Mucosa of rectum (tissue), 2 donors: ENCODE data around the gene MALSU1.
"Not testable (repeated sequence)": the region's sequence is repeated elsewhere in the genome, so short reads cannot be mapped to it uniquely, and the experiment has no call there.

Experiments
- H3K27ac ChIP-seq, 2 donors: one replicate each; pipeline ENCODE4 v1.7.0; 2013; ENCODE audit warnings: inconsistent platforms in 2 of 2, low read depth in 2 of 2, low read length in 2 of 2
- H3K27me3 ChIP-seq, 2 donors: one replicate each; pipeline ENCODE4 v1.7.0; 2013; ENCODE audit warnings: low read length in 2 of 2; ENCODE audit not compliant: control insufficient read depth in 2 of 2, insufficient read depth in 2 of 2
- H3K36me3 ChIP-seq, 2 donors: one replicate each; pipeline ENCODE4 v1.7.0; 2013; ENCODE audit warnings: low read length in 2 of 2; ENCODE audit not compliant: control insufficient read depth in 2 of 2, insufficient read depth in 2 of 2
- H3K4me1 ChIP-seq, 2 donors: one replicate each; pipeline ENCODE4 v1.7.0; 2013; ENCODE audit warnings: low read length in 2 of 2, mild to moderate bottlenecking in 1 of 2; ENCODE audit not compliant: control insufficient read depth in 2 of 2, insufficient read depth in 2 of 2
- H3K4me3 ChIP-seq, 2 donors: one replicate each; pipeline ENCODE4 v1.7.0; 2013; ENCODE audit warnings: low read length in 2 of 2
- H3K9ac ChIP-seq, 2 donors: one replicate each; pipeline ENCODE4 v1.7.0; 2013; ENCODE audit warnings: low read length in 2 of 2, low read depth in 1 of 2, mild to moderate bottlenecking in 1 of 2
- H3K9me3 ChIP-seq, 2 donors: one replicate each; pipeline ENCODE4 v1.7.0; 2013; ENCODE audit warnings: low read length in 2 of 2; ENCODE audit not compliant: control insufficient read depth in 2 of 2
- donor health status: healthy.
- donor health status: Normal muscosa, but diverticular disease.

Gene MALSU1

DNA sequence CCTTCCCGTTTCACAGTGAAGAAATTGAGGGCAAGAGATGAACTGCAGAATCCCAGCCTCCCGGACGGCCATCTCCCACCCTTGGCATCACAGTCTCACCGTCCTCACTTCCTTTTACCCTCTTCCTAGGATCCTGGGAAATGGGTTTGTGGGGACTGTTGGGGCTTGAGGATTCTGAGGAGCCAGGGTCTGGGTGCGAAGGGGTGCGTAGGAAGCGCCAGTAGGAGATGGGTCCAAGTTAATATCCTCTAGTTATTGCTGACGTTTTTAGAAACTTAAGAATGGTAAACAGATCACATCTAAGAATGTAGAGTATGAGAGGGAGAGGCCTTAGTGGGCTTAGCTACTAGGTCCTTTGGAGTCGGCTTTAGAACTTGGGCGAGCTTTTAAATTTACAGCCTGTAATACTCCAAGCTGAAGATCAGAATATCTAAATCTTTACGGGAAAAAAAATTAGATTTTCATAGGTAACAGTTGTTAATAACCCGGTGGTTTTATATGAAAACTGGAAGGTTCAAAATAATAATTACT, 696 bp downstream of the MALSU1 start:
- Histone ChIP-seq H3K9ac (peak overlapping the region; percentile 82 to 89), H3K27ac (peak overlapping the region; percentile 61 to 75), H3K4me3 (peak overlapping the region; percentile 88 to 89), H3K36me3 (peaks cover 0 to 5% of the 10 kb centered on the region in 2 donors), H3K27me3 (no peaks in the 10 kb centered on the region), H3K9me3 (no peaks in the 10 kb centered on the region), H3K4me1 (peaks cover 12 to 17% of the 10 kb centered on the region in 2 donors)

DNA sequence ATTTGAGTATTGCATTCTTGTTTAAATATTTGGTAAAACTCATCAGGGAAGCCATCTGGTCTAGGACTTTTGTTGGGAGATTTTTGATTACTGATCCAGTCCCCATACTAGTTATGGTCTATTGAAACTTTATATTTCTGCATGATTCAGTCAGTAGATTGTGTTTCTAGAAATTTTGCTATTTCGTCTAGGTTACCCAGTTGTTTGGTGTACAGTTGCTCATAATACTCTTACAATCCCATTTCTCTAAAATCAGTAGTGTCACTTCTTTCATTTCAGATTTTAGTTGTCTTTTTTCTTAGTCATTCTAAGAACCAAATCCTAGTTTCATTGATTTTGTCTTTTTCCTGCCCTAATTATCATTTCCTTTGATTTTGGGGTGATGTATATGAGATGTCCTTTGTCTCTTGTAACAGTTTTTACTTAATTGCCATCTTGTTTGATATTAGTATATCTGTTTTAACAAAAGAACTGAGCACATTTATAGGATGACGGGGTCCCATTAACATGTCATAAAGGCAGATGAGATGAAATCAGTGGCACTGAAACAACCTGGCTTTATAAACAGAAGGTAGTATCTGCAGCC, 7.9 kb downstream of the MALSU1 start:
- Histone ChIP-seq H3K4me1 (no peaks in the 10 kb centered on the region), H3K36me3 (peaks cover 24 to 28% of the 10 kb centered on the region in 2 donors), H3K9me3 (no peaks in the 10 kb centered on the region), H3K4me3 (no peak overlapping the region), H3K27ac (no peak overlapping the region), H3K9ac (no peak overlapping the region), H3K27me3 (no peaks in the 10 kb centered on the region)

DNA sequence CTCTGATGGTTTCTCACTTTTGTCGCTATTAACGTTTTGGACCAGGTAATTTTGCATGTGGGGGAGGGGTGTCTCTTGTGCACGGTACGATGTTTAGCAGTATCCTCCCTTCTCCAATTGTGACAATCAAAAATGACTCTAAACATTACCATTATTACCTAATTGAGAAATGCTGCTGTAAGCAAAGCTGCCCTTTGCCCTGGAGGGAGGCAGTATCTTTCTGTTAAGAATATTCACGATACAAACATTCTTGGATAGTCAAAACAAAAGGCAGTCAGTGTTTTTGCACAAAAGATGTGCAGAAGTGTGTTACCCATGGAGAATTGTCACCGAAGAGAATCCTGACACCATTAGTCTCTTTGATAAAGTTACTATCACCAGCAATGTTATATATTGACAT, 9.6 kb downstream of the MALSU1 start:
- no peaks in the 10 kb centered on the region for H3K4me1 ChIP-seq
- H3K36me3 ChIP-seq, result peaks cover 24 to 25% of the 10 kb centered on the region in 2 donors
- H3K9ac ChIP-seq, result no peak overlapping the region
- no peaks in the 10 kb centered on the region for H3K27me3 ChIP-seq
- no peaks in the 10 kb centered on the region for H3K9me3 ChIP-seq
- no peak overlapping the region for H3K27ac ChIP-seq
- H3K4me3 ChIP-seq, result no peak overlapping the region

DNA sequence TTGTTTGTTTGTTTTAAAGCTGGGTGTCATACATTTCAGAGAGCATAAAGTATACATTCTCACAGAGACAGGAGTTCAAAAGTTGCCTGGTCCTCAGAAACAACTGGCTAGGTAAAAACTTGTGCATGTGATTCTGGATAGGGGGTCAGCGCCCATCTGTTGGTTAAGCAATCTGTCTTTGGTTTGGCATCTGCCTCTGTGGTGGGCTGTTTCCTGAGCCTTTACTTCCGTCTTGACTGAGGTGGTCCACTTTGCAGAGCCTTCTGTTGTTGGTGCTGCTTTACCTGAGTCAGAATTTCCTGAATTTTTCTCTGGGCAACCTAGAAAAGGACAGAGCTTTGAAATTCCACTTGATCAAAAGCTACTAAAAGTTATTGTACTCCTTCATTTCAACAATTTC, 13.0 kb downstream of the MALSU1 start:
- H3K27me3 ChIP-seq, H3K27ac ChIP-seq, H3K4me1 ChIP-seq, H3K4me3 ChIP-seq, H3K9ac ChIP-seq, H3K9me3 ChIP-seq: not testable (repeated sequence)
- peaks cover 24 to 25% of the 10 kb centered on the region in 2 donors for H3K36me3 ChIP-seq

DNA sequence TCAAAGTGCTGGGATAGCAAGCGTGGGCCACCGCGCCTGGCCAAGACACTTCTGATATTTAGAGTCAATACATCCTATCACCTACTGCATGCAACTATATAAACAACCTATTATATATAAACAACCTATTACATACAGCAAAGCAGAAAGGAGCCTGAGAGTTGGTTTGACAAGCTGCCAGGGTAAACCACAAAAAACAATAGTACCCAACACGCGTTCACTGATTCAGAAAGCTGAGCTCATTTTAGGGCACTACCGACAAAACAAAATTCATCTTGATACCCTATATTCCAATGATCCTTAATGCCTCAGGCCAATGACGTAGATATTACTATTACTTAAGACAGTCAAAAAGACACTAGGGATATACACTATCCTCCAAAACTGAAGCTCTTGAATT, 16.2 kb downstream of the MALSU1 start:
- H3K36me3 ChIP-seq, result no peaks in the 10 kb centered on the region
- H3K9ac ChIP-seq, result no peak overlapping the region
- H3K27ac ChIP-seq, result no peak overlapping the region
- H3K4me1 ChIP-seq, result no peaks in the 10 kb centered on the region
- H3K9me3 ChIP-seq, result no peaks in the 10 kb centered on the region
- H3K4me3 ChIP-seq, result no peak overlapping the region
- peaks cover 0 to 3% of the 10 kb centered on the region in 2 donors for H3K27me3 ChIP-seq

DNA sequence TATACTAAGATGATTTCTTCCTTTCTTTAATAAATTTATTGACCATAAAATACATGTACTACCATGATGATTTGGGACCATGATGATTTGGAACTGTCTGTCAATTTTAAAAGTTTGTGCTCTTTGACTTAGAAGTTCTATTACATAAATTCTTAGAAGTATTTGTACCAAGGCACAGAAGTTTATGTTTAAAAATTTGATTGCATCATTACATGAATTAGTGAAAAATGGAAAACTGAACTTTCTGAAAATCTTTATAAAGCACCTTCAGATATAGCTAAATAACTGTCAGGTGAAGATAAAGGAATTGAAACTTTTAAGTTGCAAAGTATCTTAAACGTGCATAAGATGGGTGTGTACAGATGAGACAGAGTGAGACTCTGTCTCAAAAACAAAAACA, 32.0 kb downstream of the MALSU1 start:
- Histone ChIP-seq H3K9ac (no peak overlapping the region), H3K9me3 (no peaks in the 10 kb centered on the region), H3K27ac (no peak overlapping the region), H3K4me3 (no peak overlapping the region), H3K27me3 (peaks cover 0 to 4% of the 10 kb centered on the region in 2 donors), H3K4me1 (peaks cover 0 to 8% of the 10 kb centered on the region in 2 donors), H3K36me3 (no peaks in the 10 kb centered on the region)

DNA sequence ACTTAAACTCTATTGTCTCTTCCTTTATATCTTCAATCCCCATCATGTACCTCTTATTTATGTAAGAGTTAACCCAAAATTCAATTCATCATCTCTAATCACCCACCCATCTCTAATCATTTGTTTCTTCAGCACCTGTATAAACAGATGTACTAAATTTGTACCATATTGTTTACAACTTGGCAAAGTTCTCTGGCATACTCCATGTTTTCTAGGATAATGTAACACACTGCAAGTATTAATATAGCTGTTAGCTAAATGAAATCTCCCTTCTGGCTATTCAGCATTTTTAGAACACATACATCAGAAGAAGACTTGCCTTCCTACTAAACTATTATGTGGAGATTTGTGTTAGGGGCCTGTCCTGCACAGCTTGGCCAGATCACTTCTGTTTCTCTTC, 33.1 kb downstream of the MALSU1 start:
- H3K9me3 ChIP-seq, result no peaks in the 10 kb centered on the region
- no peak overlapping the region for H3K4me3 ChIP-seq
- H3K4me1 ChIP-seq, result peaks cover 0 to 8% of the 10 kb centered on the region in 2 donors
- H3K27ac ChIP-seq, result no peak overlapping the region
- peaks cover 0 to 5% of the 10 kb centered on the region in 2 donors for H3K27me3 ChIP-seq
- H3K36me3 ChIP-seq, result no peaks in the 10 kb centered on the region
- no peak overlapping the region for H3K9ac ChIP-seq

DNA sequence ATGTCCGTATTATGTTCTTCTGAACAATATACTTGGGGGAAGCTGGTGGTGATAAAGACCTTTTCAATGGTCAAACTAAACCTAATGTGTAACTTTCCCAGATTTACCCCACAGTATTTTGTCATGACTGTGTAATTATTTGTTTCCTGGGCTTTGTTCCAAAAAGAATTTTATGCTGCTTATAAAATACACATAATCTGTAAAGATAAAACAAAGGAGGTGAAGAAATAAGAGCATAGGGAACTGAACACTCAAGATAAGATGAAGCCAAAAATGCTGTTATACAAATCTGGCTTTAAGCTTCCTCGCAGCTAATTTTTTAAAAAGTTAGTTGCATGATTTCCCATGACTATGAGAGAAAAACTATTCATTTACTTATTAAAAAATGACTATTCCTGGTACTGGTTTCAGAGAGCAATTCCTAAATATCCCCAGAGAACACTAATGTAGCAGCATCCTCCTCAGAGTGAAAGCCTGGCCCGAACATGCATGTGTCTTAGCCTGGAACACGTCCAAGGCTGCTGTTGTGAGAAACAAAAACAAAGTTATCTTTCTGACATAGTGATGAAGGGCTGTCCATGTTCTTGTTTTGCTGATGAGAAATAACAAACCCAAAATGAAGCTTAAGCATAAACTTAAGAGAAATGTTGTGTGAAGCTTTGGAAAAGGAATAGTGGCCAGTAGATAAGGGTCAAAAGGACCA, 33.9 kb downstream of the MALSU1 start:
- peaks cover 0 to 8% of the 10 kb centered on the region in 2 donors for H3K4me1 ChIP-seq

DNA sequence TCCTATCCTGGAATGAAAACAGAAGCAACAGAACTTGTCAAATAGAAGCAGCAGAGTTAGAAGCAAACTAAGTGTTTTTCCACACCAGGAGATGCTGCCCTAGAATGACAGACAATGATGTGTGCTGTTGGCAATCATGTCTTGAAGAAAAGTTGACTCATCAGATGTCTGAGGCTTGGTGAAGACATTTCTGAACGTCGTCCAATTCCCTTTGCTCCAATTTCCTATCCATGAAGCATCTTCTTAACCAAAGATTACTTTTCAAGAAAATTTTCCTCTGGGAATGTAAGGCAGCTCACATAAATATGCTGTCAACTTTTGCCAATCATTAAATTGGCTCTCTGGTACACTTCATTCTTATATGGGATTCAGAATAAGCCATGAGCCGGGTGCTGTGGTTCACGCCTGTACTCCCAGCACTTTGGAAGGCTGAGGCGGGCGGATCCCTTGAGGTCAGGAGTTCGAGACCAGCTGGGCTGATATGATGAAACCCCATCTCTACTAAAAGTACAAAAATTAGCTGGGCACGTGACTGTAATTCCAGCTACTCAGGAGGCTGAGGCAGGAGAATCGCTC, 34.6 kb downstream of the MALSU1 start:
- H3K4me1 ChIP-seq, result peaks cover 0 to 8% of the 10 kb centered on the region in 2 donors

More for the DNA sequence above, 33.9 kb downstream of the MALSU1 start:
- Histone ChIP-seq H3K27me3 (peaks cover 4 to 5% of the 10 kb centered on the region in 2 donors), H3K9me3 (no peaks in the 10 kb centered on the region), H3K36me3 (no peaks in the 10 kb centered on the region), H3K4me3 (no peak overlapping the region), H3K27ac (no peak overlapping the region), H3K9ac (no peak overlapping the region)

DNA sequence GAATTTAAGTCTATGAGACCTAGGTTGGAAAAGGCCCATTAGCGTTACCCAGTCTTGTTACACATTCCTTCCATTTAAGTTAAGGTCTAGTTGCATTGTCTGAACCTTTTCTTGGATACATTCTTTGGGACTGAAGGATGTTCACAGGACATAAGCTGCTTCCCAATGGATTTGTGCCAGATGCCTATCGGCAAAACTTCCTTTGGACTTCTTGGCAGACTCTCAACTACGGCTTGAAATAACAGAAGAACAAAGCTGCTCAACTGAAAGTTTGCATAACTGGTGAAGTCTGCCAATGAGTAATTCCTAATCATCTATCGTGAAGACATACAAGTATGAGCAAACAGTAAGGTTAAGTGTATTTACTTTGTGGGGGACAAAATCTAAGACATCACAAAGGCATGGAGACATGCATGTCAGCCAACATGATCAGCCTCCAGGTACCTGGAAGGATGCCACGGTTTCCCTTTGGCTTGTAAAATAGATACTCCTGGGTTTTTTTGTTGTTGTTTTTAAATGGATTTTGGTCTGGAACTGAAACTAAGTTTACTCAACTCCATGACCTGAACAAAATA, 35.4 kb downstream of the MALSU1 start:
- H3K9me3 ChIP-seq, result no peaks in the 10 kb centered on the region
- no peak overlapping the region for H3K4me3 ChIP-seq
- no peaks in the 10 kb centered on the region for H3K36me3 ChIP-seq
- peaks cover 8 to 14% of the 10 kb centered on the region in 2 donors for H3K27me3 ChIP-seq
- no peak overlapping the region for H3K27ac ChIP-seq
- no peak overlapping the region for H3K9ac ChIP-seq
- peaks cover 0 to 8% of the 10 kb centered on the region in 2 donors for H3K4me1 ChIP-seq

More for the DNA sequence above, 34.6 kb downstream of the MALSU1 start:
- no peaks in the 10 kb centered on the region for H3K36me3 ChIP-seq
- no peak overlapping the region for H3K4me3 ChIP-seq
- peaks cover 8 to 9% of the 10 kb centered on the region in 2 donors for H3K27me3 ChIP-seq
- no peaks in the 10 kb centered on the region for H3K9me3 ChIP-seq
- H3K27ac ChIP-seq, result no peak overlapping the region
- no peak overlapping the region for H3K9ac ChIP-seq
